Hepatic stellate cell (primary cell): ENCODE measurements around the gene RND3.

Source experiments
- DNase-seq: peaks from one replicate; pipeline ENCODE4 v3.0.0; 2011; ENCODE audit warnings: low spot score

The RND3 gene

GRCh38 chr2:150441784-150442183 lies 45.7 kb downstream of the RND3 start:
- DNase-seq, result no peak

- DNase-seq, result no peak
Observed at GRCh38 chr2:150441226-150441625, 46.2 kb downstream of the RND3 start.

- DNase-seq, result no peak
Observed at GRCh38 chr2:150438654-150439053, 48.8 kb downstream of the RND3 start.

- no peak for DNase-seq
Observed at GRCh38 chr2:150438041-150438440, 49.4 kb downstream of the RND3 start.

GRCh38 chr2:150432312-150432625 lies 55.2 kb downstream of the RND3 start:
- DNase-seq, result no peak

GRCh38 chr2:150431561-150432311 lies 55.7 kb downstream of the RND3 start:
- no peak for DNase-seq

GRCh38 chr2:150429384-150429961 lies 58.0 kb downstream of the RND3 start:
- no peak for DNase-seq

- no peak for DNase-seq
Observed at GRCh38 chr2:150428641-150429040, 58.8 kb downstream of the RND3 start.

- DNase-seq, result no peak
Observed at GRCh38 chr2:150427298-150427697, 60.2 kb downstream of the RND3 start.

- DNase-seq, result no peak
Observed at GRCh38 chr2:150426724-150427123, 60.7 kb downstream of the RND3 start.

- DNase-seq, result no peak
Observed at GRCh38 chr2:150426315-150426714, 61.2 kb downstream of the RND3 start.

- DNase-seq, result no peak
Observed at GRCh38 chr2:150425121-150425955, 62.1 kb downstream of the RND3 start.

GRCh38 chr2:150424406-150424805 lies 63.1 kb downstream of the RND3 start:
- DNase-seq, result no peak

- DNase-seq, result no peak
Observed at GRCh38 chr2:150421126-150421651, 66.3 kb downstream of the RND3 start.

- no peak for DNase-seq
Observed at GRCh38 chr2:150418916-150419315, 68.6 kb downstream of the RND3 start.
